HepG2 (cell line): Measurements from ENCODE around the gene BBS4. TPM values are rescaled to one million over a fixed set of nuclear protein-coding genes. Genes with fewer than 3 reads are reported as not detected.

Source experiments
- ATAC-seq: fragments of 200-7000 bp; cut with Tn5 transposase; 3 replicates; pipeline ENCODE4 v1.9.1; 2020; ENCODE audit warnings: mild to moderate bottlenecking, moderate library complexity
- BruUV-seq: library from RNA; stranded (reverse); fragments of 400-500 nt; replicated peaks from 2 replicates; lab custom pipeline; 2021; lab: Mats Ljungman, UMichigan
- CTCF ChIA-PET: fragments of 300-600 bp; formaldehyde crosslinking; extraction: SDS; loops from one replicate; lab custom pipeline; 2021; ENCODE audit warnings: low total read pairs, inconsistent platforms, low intra/inter-chr PET ratio; lab: Yijun Ruan, JAX
- POLR2A ChIA-PET: fragments of 350-600 bp; sonication (Branson Sonifier 250); formaldehyde crosslinking; loops from one replicate; lab custom pipeline; 2020; ENCODE audit warnings: antibody characterized with exemption, inconsistent platforms; lab: Yijun Ruan, JAX
- DNase-seq: peaks from one replicate; pipeline ENCODE4 v3.0.0-alpha.2; 2015; ENCODE audit warnings: low spot score
- FAIRE-seq: peaks from 3 replicates; lab custom pipeline; 2011; peaks lifted over from hg19 to GRCh38; lab: Jason Lieb, UNC
- H2AFZ ChIP-seq: one replicate; pipeline ENCODE4 v1.6.1; 2011; ENCODE audit warnings: low read length, inconsistent platforms
- H3K27ac ChIP-seq: fragments of 300-600 bp; 3 replicates; pipeline ENCODE4 v1.8.0; 2011; ENCODE audit warnings: mixed run types, mild to moderate bottlenecking, mixed read lengths, low read length, inconsistent platforms; ENCODE audit not compliant: insufficient read depth; ENCODE audit errors: extremely low read length
- H3K27me3 ChIP-seq, 2 experiments: fragments of 200-600 bp in 1 of 2; 2 replicates in 1 of 2; 3 replicates in 1 of 2; pipeline versions ENCODE4 v1.6.0 to v1.8.0; 2011; ENCODE audit warnings: low read length in 2 of 2, mild to moderate bottlenecking in 2 of 2, moderate library complexity in 2 of 2, inconsistent platforms in 1 of 2; ENCODE audit not compliant: insufficient read depth in 2 of 2, control insufficient read depth in 1 of 2
- H3K36me3 ChIP-seq, 2 experiments: fragments of 200-600 bp in 1 of 2; replicated peaks in 1 of 2; 2 replicates in 1 of 2; 3 replicates in 1 of 2; pipeline versions ENCODE4 v1.5.1 to v1.8.0; 2011; ENCODE audit warnings: low read length in 2 of 2, inconsistent platforms in 1 of 2; ENCODE audit not compliant: insufficient read depth in 2 of 2, control insufficient read depth in 1 of 2
- H3K4me1 ChIP-seq: 2 replicates; pipeline ENCODE4 v1.5.1; 2012; ENCODE audit warnings: low read length, inconsistent platforms; ENCODE audit not compliant: insufficient read depth
- H3K4me2 ChIP-seq: 2 replicates; pipeline ENCODE4 v1.6.0; 2011; ENCODE audit warnings: low read depth, low read length, inconsistent platforms
- H3K4me3 ChIP-seq, 3 experiments: fragments of 200-600 bp in 1 of 3; sonication (generic), shearing (Covaris generic) in 1 of 3; replicated peaks in 1 of 3; 2 replicates each; pipeline ENCODE4 v1.5.1; 2011 to 2016; ENCODE audit warnings: low read length in 3 of 3, inconsistent platforms in 2 of 3, low read depth in 2 of 3, mild to moderate bottlenecking in 2 of 3, control low read depth in 1 of 3, mixed read lengths in 1 of 3; ENCODE audit not compliant: insufficient read depth in 1 of 3
- H3K79me2 ChIP-seq: one replicate; pipeline ENCODE4 v1.6.1; 2011; ENCODE audit warnings: low read length, inconsistent platforms; ENCODE audit not compliant: insufficient read depth
- H3K9ac ChIP-seq: 2 replicates; pipeline ENCODE4 v1.6.0; 2011; ENCODE audit warnings: mild to moderate bottlenecking, low read depth, low read length, inconsistent platforms; ENCODE audit not compliant: insufficient read depth
- H3K9me3 ChIP-seq: 2 replicates; pipeline ENCODE4 v1.5.1; 2012; ENCODE audit warnings: mild to moderate bottlenecking, low read length
- H4K20me1 ChIP-seq: 2 replicates; pipeline ENCODE4 v1.6.0; 2011; ENCODE audit warnings: inconsistent platforms, mild to moderate bottlenecking, low read length, moderate library complexity; ENCODE audit not compliant: insufficient read depth
- CHD4 ChIP-seq: fragments of 200-600 bp; sonication (generic); IDR thresholded peaks from 2 replicates; pipeline ENCODE4 v1.7.0; 2017; ENCODE audit warnings: mild to moderate bottlenecking, low read length, borderline replicate concordance
- CREB1 ChIP-seq, 2 experiments: fragments of 450-650 bp in 1 of 2; IDR thresholded peaks; 2 replicates each; pipeline ENCODE4 v1.6.1; 2016 to 2017; ENCODE audit warnings: control low read depth in 1 of 2, mild to moderate bottlenecking in 1 of 2, missing compliant biosample characterization in 1 of 2, missing genetic modification characterization in 1 of 2
- KLF9 ChIP-seq: IDR thresholded peaks from 2 replicates; pipeline ENCODE4 v1.6.1; 2016; ENCODE audit warnings: low read depth
- MIER3 ChIP-seq: IDR thresholded peaks from 2 replicates; pipeline ENCODE4 v1.6.1; 2016; ENCODE audit warnings: missing compliant biosample characterization, borderline replicate concordance
- NFIC ChIP-seq: IDR thresholded peaks from 2 replicates; pipeline ENCODE4 v1.6.1; 2012; ENCODE audit warnings: mild to moderate bottlenecking, low read length, inconsistent platforms
- NRL ChIP-seq: sonication (generic); formaldehyde crosslinking; IDR thresholded peaks from 2 replicates; pipeline ENCODE4 v1.5.0; 2020; ENCODE audit warnings: missing genetic modification reagents, mild to moderate bottlenecking, moderate library complexity, borderline replicate concordance
- PHF8 ChIP-seq: sonication (generic); formaldehyde crosslinking; IDR thresholded peaks from 2 replicates; pipeline ENCODE4 v1.5.0; 2020; ENCODE audit warnings: missing genetic modification reagents
- POLR2A ChIP-seq, 2 experiments: IDR thresholded peaks; 2 replicates each; pipeline ENCODE4 v1.6.1; 2011; ENCODE audit warnings: low read depth in 2 of 2, low read length in 2 of 2, mild to moderate bottlenecking in 1 of 2, moderate library complexity in 1 of 2; ENCODE audit not compliant: insufficient read depth in 1 of 2
- TEAD2 ChIP-seq: sonication (generic); formaldehyde crosslinking; IDR thresholded peaks from 2 replicates; pipeline ENCODE4 v1.9.0; 2021; ENCODE audit warnings: missing genetic modification reagents
- TOE1 ChIP-seq: sonication (generic); formaldehyde crosslinking; IDR thresholded peaks from 2 replicates; pipeline ENCODE4 v1.4.0; 2020; ENCODE audit warnings: mild to moderate bottlenecking, missing genetic modification reagents
- ZSCAN12 ChIP-seq: sonication (generic); formaldehyde crosslinking; IDR thresholded peaks from 2 replicates; pipeline ENCODE4 v1.9.0; 2021; ENCODE audit warnings: mild to moderate bottlenecking, missing genetic modification reagents
- ZSCAN20 ChIP-seq: sonication (generic); formaldehyde crosslinking; IDR thresholded peaks from 2 replicates; pipeline ENCODE4 v1.4.0; 2020; ENCODE audit warnings: missing genetic modification reagents, mild to moderate bottlenecking, borderline replicate concordance
- WGBS: methylation state at CpG from one replicate; pipeline ENCODE4 v1.1.6; 2017; ENCODE audit warnings: low lambda C conversion rate; 5-methylcytosine and 5-hydroxymethylcytosine counted together
- in situ Hi-C: cut with HindIII; loops from 2 replicates; pipeline ENCODE4 v1.10.0; 2017; ENCODE audit warnings: low pct_unique_long_range_greater_than_20kb; ENCODE audit not compliant: extremely low pct_ligation_motif_present
- intact Hi-C: fragments of 100-400 bp; cut with micrococcal nuclease; formaldehyde crosslinking; loops from one replicate; pipeline ENCODE4 v1.10.0; 2022; ENCODE audit not compliant: unreplicated experiment
- polyA plus RNA-seq, 8 experiments: library from polyadenylated mRNA; depleted of rRNA in 3 of 8; stranded (reverse) in 7 of 8; unstranded in 1 of 8; fragments of >200 nt; fragmentation: Illumina TruSeq in 4 of 8; extraction: Trizol in 4 of 8; gene quantifications; 2 replicates each; pipeline versions ENCODE4 v1.2.1 to v1.2.3, GENCODE V29; 2011 to 2016; ENCODE audit warnings: low read depth in 4 of 8, missing spikeins in 1 of 8, mixed read lengths in 1 of 8; ENCODE audit not compliant: insufficient read depth in 1 of 8
- total RNA-seq, 5 experiments: library from RNA; depleted of rRNA; stranded (reverse); fragments of >200 nt; fragmentation: Illumina TruSeq; extraction: Trizol; gene quantifications; 2 replicates each; pipeline ENCODE4 v1.2.3, GENCODE V29; 2016; ENCODE audit warnings: low read depth in 1 of 5
- TF ChIP-seq, protein P1 (sequence below): sonication (generic); formaldehyde crosslinking; conservative IDR thresholded peaks from 2 replicates; pipeline ENCODE4 v1.5.0; 2020; ENCODE audit warnings: missing genetic modification reagents
- TF ChIP-seq, protein P2 (sequence below): sonication (generic); formaldehyde crosslinking; IDR thresholded peaks from 2 replicates; pipeline ENCODE4 v1.5.0; 2020; ENCODE audit warnings: missing genetic modification reagents
- TF ChIP-seq, protein P3 (sequence below), 2 experiments: IDR thresholded peaks; 2 replicates each; pipeline ENCODE4 v1.6.1; 2011 to 2012; ENCODE audit warnings: low read length in 2 of 2, borderline replicate concordance in 1 of 2, low read depth in 1 of 2, mild to moderate bottlenecking in 1 of 2, moderate library complexity in 1 of 2

The BBS4 gene
- total and polyA plus RNA-seq, 2 of the 13 experiments (the other 11 are each of a cell fraction or from before 2014, with no cell fraction given), result 16.0 to 21.3 TPM

DNA sequence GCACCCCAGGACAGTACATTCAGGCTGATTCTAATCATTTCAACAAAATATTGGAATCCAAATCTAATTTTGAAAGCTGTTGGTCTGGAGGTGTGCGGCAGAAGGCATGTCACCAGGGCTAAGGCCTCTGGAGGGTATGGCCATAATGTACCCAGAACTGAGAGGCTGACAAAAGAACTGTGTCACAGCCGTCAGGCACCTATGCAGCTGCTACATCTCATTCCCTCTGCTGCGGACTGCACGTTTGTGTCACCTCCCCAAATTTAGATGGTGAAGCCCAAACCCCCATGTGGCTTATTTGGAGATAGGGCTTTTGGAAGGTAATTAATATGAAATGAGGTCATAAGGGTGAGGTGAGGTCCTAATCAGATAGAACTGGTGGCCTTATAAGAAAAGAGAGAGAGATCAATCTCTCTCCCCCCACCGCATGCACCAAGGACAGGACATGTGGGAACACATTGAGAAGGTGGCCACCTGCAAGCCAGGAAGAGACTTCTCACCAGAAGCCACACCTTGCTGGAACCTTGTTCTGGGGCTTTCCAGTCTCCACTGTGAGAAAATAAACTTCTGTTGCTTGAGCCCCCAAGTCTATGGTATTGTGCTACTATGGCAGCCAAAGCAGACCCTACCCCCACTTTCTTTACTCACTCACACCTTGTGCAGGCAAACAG, 74.7 kb downstream of the BBS4 start (continued):
- no peak for TF ChIP-seq NFIC
- no peak for TF ChIP-seq PHF8 (CRISPR knock-in tag)
- no peak for TF ChIP-seq ZSCAN12 (CRISPR knock-in tag)
- TF ChIP-seq, protein P1, sequence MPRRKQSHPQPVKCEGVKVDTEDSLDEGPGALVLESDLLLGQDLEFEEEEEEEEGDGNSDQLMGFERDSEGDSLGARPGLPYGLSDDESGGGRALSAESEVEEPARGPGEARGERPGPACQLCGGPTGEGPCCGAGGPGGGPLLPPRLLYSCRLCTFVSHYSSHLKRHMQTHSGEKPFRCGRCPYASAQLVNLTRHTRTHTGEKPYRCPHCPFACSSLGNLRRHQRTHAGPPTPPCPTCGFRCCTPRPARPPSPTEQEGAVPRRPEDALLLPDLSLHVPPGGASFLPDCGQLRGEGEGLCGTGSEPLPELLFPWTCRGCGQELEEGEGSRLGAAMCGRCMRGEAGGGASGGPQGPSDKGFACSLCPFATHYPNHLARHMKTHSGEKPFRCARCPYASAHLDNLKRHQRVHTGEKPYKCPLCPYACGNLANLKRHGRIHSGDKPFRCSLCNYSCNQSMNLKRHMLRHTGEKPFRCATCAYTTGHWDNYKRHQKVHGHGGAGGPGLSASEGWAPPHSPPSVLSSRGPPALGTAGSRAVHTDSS (CRISPR knock-in tag), result no peak
- TF ChIP-seq TEAD2 (CRISPR knock-in tag), result no peak
- no peak for TF ChIP-seq POLR2A (IDR thresholded peaks at IDR 0.05; ENCODE audit: insufficient read depth in 1 of 2, low read depth in 2 of 2, low read length in 2 of 2)
- TF ChIP-seq, protein P2, sequence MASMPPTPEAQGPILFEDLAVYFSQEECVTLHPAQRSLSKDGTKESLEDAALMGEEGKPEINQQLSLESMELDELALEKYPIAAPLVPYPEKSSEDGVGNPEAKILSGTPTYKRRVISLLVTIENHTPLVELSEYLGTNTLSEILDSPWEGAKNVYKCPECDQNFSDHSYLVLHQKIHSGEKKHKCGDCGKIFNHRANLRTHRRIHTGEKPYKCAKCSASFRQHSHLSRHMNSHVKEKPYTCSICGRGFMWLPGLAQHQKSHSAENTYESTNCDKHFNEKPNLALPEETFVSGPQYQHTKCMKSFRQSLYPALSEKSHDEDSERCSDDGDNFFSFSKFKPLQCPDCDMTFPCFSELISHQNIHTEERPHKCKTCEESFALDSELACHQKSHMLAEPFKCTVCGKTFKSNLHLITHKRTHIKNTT, result no peak
- TF ChIP-seq, all 625 proteins: peak for 0

DNA sequence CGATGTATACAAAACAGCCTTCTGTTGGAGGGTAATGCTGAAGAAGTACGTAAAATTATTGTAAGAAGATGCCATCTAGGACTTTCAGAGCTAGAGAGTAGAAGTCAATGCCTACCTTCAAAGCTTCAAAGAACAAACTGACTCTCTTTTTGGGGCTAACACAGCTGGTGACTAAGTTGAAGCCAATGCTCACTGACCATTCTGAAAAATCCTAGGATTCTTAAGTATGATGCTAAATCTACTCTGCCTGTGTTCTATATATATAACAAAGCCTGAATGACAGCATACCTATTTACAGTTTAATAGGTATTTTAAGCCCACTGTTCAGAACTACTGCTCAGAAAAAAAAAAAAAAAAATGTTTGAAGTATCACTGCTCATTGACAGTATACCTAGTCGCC, 78.6 kb downstream of the BBS4 start:
- Histone ChIP-seq H3K27me3 (no peaks in the 10 kb centered on the region), H2AFZ (no peak overlapping the region), H4K20me1 (no peaks in the 10 kb centered on the region), H3K79me2 (no peaks in the 10 kb centered on the region), H3K4me2 (no peak overlapping the region), H3K27ac (no peak overlapping the region), H3K9ac (no peak overlapping the region), H3K36me3 (peaks cover 8 to 59% of the 10 kb centered on the region in 2 experiments), H3K9me3 (no peaks in the 10 kb centered on the region), H3K4me3 (no peak overlapping the region), H3K4me1 (no peaks in the 10 kb centered on the region)
- no peak for FAIRE-seq
- no TSS peak for BruUV-seq
- no peak for DNase-seq
- in situ Hi-C loops, result no loop called here
- WGBS, result 100% methylated on average over 3 of the region's 3 CpGs
- POLR2A ChIA-PET, result no interaction called here
- intact Hi-C loops, result no loop called here
- CTCF ChIA-PET, result no interaction called here
- ATAC-seq, result no peak
- no peak for TF ChIP-seq KLF9 (CRISPR knock-in tag)
- TF ChIP-seq, protein P3, sequence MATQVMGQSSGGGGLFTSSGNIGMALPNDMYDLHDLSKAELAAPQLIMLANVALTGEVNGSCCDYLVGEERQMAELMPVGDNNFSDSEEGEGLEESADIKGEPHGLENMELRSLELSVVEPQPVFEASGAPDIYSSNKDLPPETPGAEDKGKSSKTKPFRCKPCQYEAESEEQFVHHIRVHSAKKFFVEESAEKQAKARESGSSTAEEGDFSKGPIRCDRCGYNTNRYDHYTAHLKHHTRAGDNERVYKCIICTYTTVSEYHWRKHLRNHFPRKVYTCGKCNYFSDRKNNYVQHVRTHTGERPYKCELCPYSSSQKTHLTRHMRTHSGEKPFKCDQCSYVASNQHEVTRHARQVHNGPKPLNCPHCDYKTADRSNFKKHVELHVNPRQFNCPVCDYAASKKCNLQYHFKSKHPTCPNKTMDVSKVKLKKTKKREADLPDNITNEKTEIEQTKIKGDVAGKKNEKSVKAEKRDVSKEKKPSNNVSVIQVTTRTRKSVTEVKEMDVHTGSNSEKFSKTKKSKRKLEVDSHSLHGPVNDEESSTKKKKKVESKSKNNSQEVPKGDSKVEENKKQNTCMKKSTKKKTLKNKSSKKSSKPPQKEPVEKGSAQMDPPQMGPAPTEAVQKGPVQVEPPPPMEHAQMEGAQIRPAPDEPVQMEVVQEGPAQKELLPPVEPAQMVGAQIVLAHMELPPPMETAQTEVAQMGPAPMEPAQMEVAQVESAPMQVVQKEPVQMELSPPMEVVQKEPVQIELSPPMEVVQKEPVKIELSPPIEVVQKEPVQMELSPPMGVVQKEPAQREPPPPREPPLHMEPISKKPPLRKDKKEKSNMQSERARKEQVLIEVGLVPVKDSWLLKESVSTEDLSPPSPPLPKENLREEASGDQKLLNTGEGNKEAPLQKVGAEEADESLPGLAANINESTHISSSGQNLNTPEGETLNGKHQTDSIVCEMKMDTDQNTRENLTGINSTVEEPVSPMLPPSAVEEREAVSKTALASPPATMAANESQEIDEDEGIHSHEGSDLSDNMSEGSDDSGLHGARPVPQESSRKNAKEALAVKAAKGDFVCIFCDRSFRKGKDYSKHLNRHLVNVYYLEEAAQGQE (IDR thresholded peaks at IDR 0.05; ENCODE audit: borderline replicate concordance in 1 of 2, low read depth in 1 of 2, low read length in 2 of 2), result no peak
- no peak for TF ChIP-seq ZSCAN20 (CRISPR knock-in tag)
- TF ChIP-seq CREB1 (IDR thresholded peaks at IDR 0.05), result no peak
- TF ChIP-seq CREB1 (CRISPR knock-in tag; IDR thresholded peaks at IDR 0.05), result no peak
- no peak for TF ChIP-seq NRL (CRISPR knock-in tag)
- no peak for TF ChIP-seq CHD4
- no peak for TF ChIP-seq MIER3
- TF ChIP-seq TOE1 (CRISPR knock-in tag), result no peak
